H54 (cell line): ENCODE results near the gene HOXD4.

Experiments
- DNase-seq: peaks from one replicate; pipeline ENCODE4 v3.0.0; 2011; ENCODE audit warnings: low spot score, mixed read lengths; ENCODE audit not compliant: insufficient read length
- FAIRE-seq: peaks from 3 replicates; lab custom pipeline; 2011; peaks lifted over from hg19 to GRCh38; lab: Jason Lieb, UNC
- POLR2A ChIP-seq: IDR thresholded peaks from 2 replicates; pipeline ENCODE4 v1.6.1; 2011; ENCODE audit warnings: low read depth, mild to moderate bottlenecking, low read length

The HOXD4 gene

GRCh38 chr2:176137252-176137580 lies 14.1 kb upstream of the HOXD4 start:
- DNase-seq (no peak), FAIRE-seq (no peak)
- TF ChIP-seq POLR2A, result no peak

- DNase-seq, result no peak
- no peak for TF ChIP-seq POLR2A
- no peak for FAIRE-seq
Observed at GRCh38 chr2:176137906-176138305, 13.4 kb upstream of the HOXD4 start.

- DNase-seq (no peak), FAIRE-seq (no peak)
- TF ChIP-seq POLR2A, result no peak
Observed at GRCh38 chr2:176138526-176138922, 12.8 kb upstream of the HOXD4 start.

- DNase-seq, result no peak
- FAIRE-seq, result no peak
- no peak for TF ChIP-seq POLR2A
Observed at GRCh38 chr2:176138923-176139660, 12.3 kb upstream of the HOXD4 start.

GRCh38 chr2:176139661-176140512 lies 11.5 kb upstream of the HOXD4 start:
- FAIRE-seq (no peak), DNase-seq (no peak)
- TF ChIP-seq POLR2A, result no peak

GRCh38 chr2:176140513-176141317 lies 10.6 kb upstream of the HOXD4 start:
- TF ChIP-seq POLR2A, result peak; percentile 15; the same call in 1 of the 2 replicates
- FAIRE-seq, result no peak
- DNase-seq, result peak; percentile 59

GRCh38 chr2:176142281-176142680 lies 9.1 kb upstream of the HOXD4 start:
- no peak for TF ChIP-seq POLR2A
- FAIRE-seq (no peak), DNase-seq (no peak)

- FAIRE-seq, result no peak
- DNase-seq, result no peak
- TF ChIP-seq POLR2A, result no peak
Observed at GRCh38 chr2:176145085-176145969, 6.0 kb upstream of the HOXD4 start.

GRCh38 chr2:176146101-176146500 lies 5.2 kb upstream of the HOXD4 start:
- FAIRE-seq (no peak), DNase-seq (no peak)
- no peak for TF ChIP-seq POLR2A

- FAIRE-seq (no peak), DNase-seq (no peak)
- TF ChIP-seq POLR2A, result no peak
Observed at GRCh38 chr2:176146645-176147044, 4.7 kb upstream of the HOXD4 start.

- no peak for DNase-seq
- FAIRE-seq, result no peak
- TF ChIP-seq POLR2A, result no peak
Observed at GRCh38 chr2:176147210-176147799, 4.0 kb upstream of the HOXD4 start.

- TF ChIP-seq POLR2A, result no peak
- no peak for FAIRE-seq
- no peak for DNase-seq
Observed at GRCh38 chr2:176147800-176148496, 3.4 kb upstream of the HOXD4 start.
